Measurements from ENCODE around the gene STRIP2. TPM values are rescaled to one million over a fixed set of nuclear protein-coding genes. Genes with fewer than 3 reads are reported as not detected.

The STRIP2 gene
- total RNA-seq, 3 donors from 2014 or later, result under 0.01 to 1.9 (median 1.8) TPM

DNA sequence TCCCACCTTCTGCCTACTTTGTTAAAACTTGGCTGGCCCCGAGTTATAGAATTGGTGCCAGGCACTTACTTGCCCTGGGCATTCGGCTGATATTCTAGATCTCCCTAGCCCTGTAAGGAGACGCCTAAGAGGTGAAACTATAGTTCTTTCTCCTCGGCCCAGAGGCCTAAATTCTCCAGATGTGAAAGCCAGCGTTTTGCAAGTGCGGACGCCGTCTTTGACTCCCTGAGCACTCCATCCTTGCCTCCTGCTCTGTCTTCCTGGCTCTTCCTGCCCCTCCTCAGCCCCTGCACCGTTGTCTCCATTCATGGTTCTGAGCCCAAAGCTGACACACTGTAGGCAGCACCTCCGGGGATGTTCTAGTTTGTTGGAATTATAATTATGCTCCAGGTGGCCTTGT lies 79.3 kb downstream of the STRIP2 start:
- no peaks in the 10 kb centered on the region for H3K4me1 ChIP-seq
- H3K27ac ChIP-seq, result no peak overlapping the region
- no peak for DNase-seq (ENCODE audit: low spot score in 2 of 2)
- no peaks in the 10 kb centered on the region for H3K9me3 ChIP-seq
- no peak overlapping the region for H3K4me3 ChIP-seq
- no peaks in the 10 kb centered on the region for H3K27me3 ChIP-seq
- intact Hi-C loops (cut with DNase I; ENCODE audit: low total_unique reads), result no loop called here
- H3K36me3 ChIP-seq, result no peaks in the 10 kb centered on the region
- no peak for TF ChIP-seq POLR2A (IDR thresholded peaks at IDR 0.05)
- no peak for TF ChIP-seq POLR2AphosphoS5 (IDR thresholded peaks at IDR 0.05)
- TF ChIP-seq CTCF (IDR thresholded peaks at IDR 0.05), result no peak

- no peaks in the 10 kb centered on the region for H3K36me3 ChIP-seq
These were observed 80.5 kb downstream of the STRIP2 start for GRCh38 chr7:129514683-129515082.

DNA sequence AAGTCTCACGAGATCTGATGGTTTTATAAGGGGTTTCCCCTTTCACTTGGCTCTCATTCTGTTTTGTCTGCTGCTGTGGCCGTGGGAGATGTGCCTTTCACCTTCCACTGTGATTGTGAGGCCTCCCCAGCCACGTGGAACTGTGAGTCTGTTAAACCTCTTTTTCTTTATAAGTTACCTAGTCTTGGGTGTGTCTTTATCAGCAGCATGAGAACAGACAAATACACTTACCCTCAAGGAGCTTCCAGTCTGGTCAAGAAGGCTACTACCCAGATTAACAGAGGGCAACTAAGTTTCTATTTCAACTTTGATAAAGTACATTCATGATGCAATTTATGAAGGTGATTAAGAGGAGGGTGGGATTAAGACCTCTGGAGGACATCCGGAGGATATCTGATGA lies 81.1 kb downstream of the STRIP2 start:
- TF ChIP-seq POLR2A (IDR thresholded peaks at IDR 0.05) (no peak), POLR2AphosphoS5 (IDR thresholded peaks at IDR 0.05) (no peak), CTCF (IDR thresholded peaks at IDR 0.05) (no peak)
- Histone ChIP-seq H3K4me3 (no peak overlapping the region), H3K4me1 (no peaks in the 10 kb centered on the region), H3K36me3 (no peaks in the 10 kb centered on the region), H3K27me3 (no peaks in the 10 kb centered on the region), H3K9me3 (no peaks in the 10 kb centered on the region), H3K27ac (no peak overlapping the region)
- DNase-seq (ENCODE audit: low spot score in 2 of 2), result no peak
- intact Hi-C loops (cut with DNase I; ENCODE audit: low total_unique reads), result no loop called here

More at GRCh38 chr7:129514683-129515082, 80.5 kb downstream of the STRIP2 start:
- no peak overlapping the region for H3K27ac ChIP-seq
- H3K4me1 ChIP-seq, result no peaks in the 10 kb centered on the region
- no peak overlapping the region for H3K4me3 ChIP-seq
- DNase-seq (ENCODE audit: low spot score in 2 of 2), result no peak
- TF ChIP-seq POLR2A (IDR thresholded peaks at IDR 0.05) (no peak), POLR2AphosphoS5 (IDR thresholded peaks at IDR 0.05) (no peak), CTCF (IDR thresholded peaks at IDR 0.05) (no peak)
- H3K27me3 ChIP-seq, result no peaks in the 10 kb centered on the region
- H3K9me3 ChIP-seq, result no peaks in the 10 kb centered on the region
- intact Hi-C loops (cut with DNase I; ENCODE audit: low total_unique reads), result no loop called here

GRCh38 chr7:129517931-129518330 lies 83.7 kb downstream of the STRIP2 start:
- Histone ChIP-seq H3K9me3 (no peaks in the 10 kb centered on the region), H3K4me1 (no peaks in the 10 kb centered on the region), H3K27ac (no peak overlapping the region), H3K36me3 (no peaks in the 10 kb centered on the region), H3K4me3 (no peak overlapping the region), H3K27me3 (peaks cover 0 to 5% of the 10 kb centered on the region in 2 donors)
- DNase-seq (ENCODE audit: low spot score in 2 of 2), result no peak
- intact Hi-C loops (cut with DNase I; ENCODE audit: low total_unique reads), result no loop called here
- TF ChIP-seq CTCF (IDR thresholded peaks at IDR 0.05) (no peak), POLR2AphosphoS5 (IDR thresholded peaks at IDR 0.05) (no peak), POLR2A (IDR thresholded peaks at IDR 0.05) (no peak)

DNA sequence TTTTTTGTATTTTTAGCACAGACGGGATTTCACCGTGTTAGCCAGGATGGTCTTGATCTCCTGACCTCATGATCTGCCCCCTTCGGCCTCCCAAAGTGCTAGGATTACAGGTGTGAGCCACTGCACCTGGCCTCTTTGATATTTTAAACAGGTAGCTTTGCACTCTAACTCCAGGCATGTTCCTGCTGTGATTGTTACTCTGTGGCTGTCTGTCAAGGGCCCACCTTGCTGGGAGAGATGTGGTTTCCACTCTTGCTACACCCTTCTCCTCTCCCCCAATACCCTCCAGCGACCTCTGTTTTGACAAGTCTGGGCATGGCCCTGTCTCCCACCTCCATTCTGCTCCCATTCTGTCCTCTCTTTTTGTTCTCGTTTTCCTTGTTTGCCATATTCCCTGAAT lies 85.2 kb downstream of the STRIP2 start:
- no peaks in the 10 kb centered on the region for H3K9me3 ChIP-seq
- DNase-seq (ENCODE audit: low spot score in 2 of 2), result no peak
- H3K27ac ChIP-seq, result no peak overlapping the region
- no peaks in the 10 kb centered on the region for H3K36me3 ChIP-seq
- TF ChIP-seq CTCF (IDR thresholded peaks at IDR 0.05) (no peak), POLR2AphosphoS5 (IDR thresholded peaks at IDR 0.05) (no peak), POLR2A (IDR thresholded peaks at IDR 0.05) (no peak)
- H3K27me3 ChIP-seq, result peaks cover 0 to 5% of the 10 kb centered on the region in 2 donors
- intact Hi-C loops (cut with DNase I; ENCODE audit: low total_unique reads), result no loop called here
- no peak overlapping the region for H3K4me3 ChIP-seq
- H3K4me1 ChIP-seq, result no peaks in the 10 kb centered on the region

Measured in breast epithelium (tissue), 4 donors.